CD14-positive monocyte (primary cell): ENCODE data around the gene TCF7. TPM values are rescaled to one million over a fixed set of nuclear protein-coding genes. Genes with fewer than 3 reads are reported as not detected.

Experiments
- DNase-seq, 3 donors: peaks; one replicate each; pipeline ENCODE4 v3.0.0-alpha.2; 2011 to 2022
- H2AFZ ChIP-seq: 2 replicates; pipeline ENCODE4 v1.6.0; 2012; ENCODE audit warnings: mild to moderate bottlenecking, low read depth, low read length, inconsistent platforms; ENCODE audit not compliant: insufficient read depth, poor library complexity, severe bottlenecking
- H3K27ac ChIP-seq, 2 donors: 1 replicate in 1 of 2; 2 replicates in 1 of 2; pipeline ENCODE4 v1.5.1; 2012 to 2013; ENCODE audit warnings: low read length in 2 of 2, control low read depth in 1 of 2, inconsistent platforms in 1 of 2, low read depth in 1 of 2, mild to moderate bottlenecking in 1 of 2
- H3K27me3 ChIP-seq, 2 donors: one replicate each; pipeline versions ENCODE4 v1.6.0 to v1.6.1; 2011 to 2013; ENCODE audit warnings: low read length in 2 of 2; ENCODE audit not compliant: control insufficient read depth in 2 of 2, insufficient read depth in 2 of 2
- H3K36me3 ChIP-seq, 2 donors: replicated peaks in 1 of 2; 1 replicate in 1 of 2; 2 replicates in 1 of 2; pipeline versions ENCODE4 v1.5.1 to v1.6.1; 2012 to 2013; ENCODE audit warnings: low read length in 2 of 2, control low read depth in 1 of 2, inconsistent platforms in 1 of 2, mild to moderate bottlenecking in 1 of 2; ENCODE audit not compliant: insufficient read depth in 2 of 2, control insufficient read depth in 1 of 2
- H3K4me1 ChIP-seq, 2 donors: 1 replicate in 1 of 2; 2 replicates in 1 of 2; pipeline versions ENCODE4 v1.5.1 to v1.6.1; 2012 to 2013; ENCODE audit warnings: low read length in 2 of 2, control low read depth in 1 of 2, inconsistent platforms in 1 of 2, mild to moderate bottlenecking in 1 of 2, moderate library complexity in 1 of 2; ENCODE audit not compliant: insufficient read depth in 2 of 2, control insufficient read depth in 1 of 2
- H3K4me2 ChIP-seq: replicated peaks from 2 replicates; pipeline ENCODE3; 2012; ENCODE audit warnings: low read length, moderate library complexity, mild to moderate bottlenecking; ENCODE audit not compliant: poor library complexity, severe bottlenecking; ENCODE audit errors: extremely low read depth
- H3K4me3 ChIP-seq, 3 experiments: fragments of 200-600 bp in 1 of 3; sonication (generic) in 1 of 3; replicated peaks in 1 of 3; 1 replicate in 2 of 3; 2 replicates in 1 of 3; pipeline ENCODE4 v1.5.1; 2011 to 2013; ENCODE audit warnings: low read length in 3 of 3, mild to moderate bottlenecking in 3 of 3, control low read depth in 2 of 3, low read depth in 2 of 3, inconsistent platforms in 1 of 3, moderate library complexity in 1 of 3
- H3K79me2 ChIP-seq: 2 replicates; pipeline ENCODE4 v1.6.0; 2012; ENCODE audit warnings: mild to moderate bottlenecking, control low read depth, inconsistent platforms, low read length, moderate library complexity; ENCODE audit not compliant: insufficient read depth
- H3K9ac ChIP-seq: 2 replicates; pipeline ENCODE4 v1.6.0; 2017; ENCODE audit warnings: low read length, mild to moderate bottlenecking; ENCODE audit not compliant: insufficient read depth, poor library complexity, severe bottlenecking
- H3K9me3 ChIP-seq, 2 donors: replicated peaks in 1 of 2; 1 replicate in 1 of 2; 2 replicates in 1 of 2; pipeline versions ENCODE4 v1.5.1 to v1.6.1; 2012 to 2013; ENCODE audit warnings: low read length in 2 of 2, control low read depth in 1 of 2; ENCODE audit not compliant: control insufficient read depth in 1 of 2, insufficient read depth in 1 of 2
- H4K20me1 ChIP-seq: 2 replicates; pipeline ENCODE4 v1.6.0; 2012; ENCODE audit warnings: mild to moderate bottlenecking, low read length, control low read depth, moderate library complexity; ENCODE audit not compliant: insufficient read depth
- H3K27ac Mint-ChIP-seq, 7 donors: one replicate each; pipeline ENCODE4 v1.8.0; 2020; ENCODE audit warnings: mild to moderate bottlenecking in 7 of 7, mixed read lengths in 7 of 7, moderate library complexity in 6 of 7, inconsistent platforms in 2 of 7
- H3K27me3 Mint-ChIP-seq, 3 donors: one replicate each; pipeline ENCODE4 v1.8.0; 2021 to 2022; ENCODE audit warnings: low read depth in 3 of 3, mild to moderate bottlenecking in 3 of 3, mixed read lengths in 3 of 3, moderate library complexity in 3 of 3, inconsistent platforms in 1 of 3
- H3K36me3 Mint-ChIP-seq, 2 donors: one replicate each; pipeline ENCODE4 v1.8.0; 2020; ENCODE audit warnings: mixed read lengths in 2 of 2, inconsistent platforms in 1 of 2, mild to moderate bottlenecking in 1 of 2
- H3K4me1 Mint-ChIP-seq: one replicate; pipeline ENCODE4 v1.8.0; 2020; ENCODE audit warnings: mild to moderate bottlenecking, mixed read lengths
- H3K4me3 Mint-ChIP-seq, 2 donors: one replicate each; pipeline ENCODE4 v1.8.0; 2020; ENCODE audit warnings: mild to moderate bottlenecking in 2 of 2, mixed read lengths in 2 of 2, moderate library complexity in 1 of 2
- H3K9me3 Mint-ChIP-seq, 7 donors: one replicate each; pipeline ENCODE4 v1.8.0; 2020 to 2022; ENCODE audit warnings: mixed read lengths in 7 of 7, mild to moderate bottlenecking in 6 of 7, moderate library complexity in 6 of 7, inconsistent platforms in 2 of 7
- CTCF ChIP-seq: fragments of 200-600 bp; IDR thresholded peaks from one replicate; pipeline ENCODE4 v1.8.0; 2022; ENCODE audit warnings: antibody characterized with exemption, mild to moderate bottlenecking
- WGBS: methylation state at CpG from one replicate; pipeline ENCODE4 v1.1.5; 2013; ENCODE audit warnings: missing lambda C conversion rate; ENCODE audit not compliant: insufficient coverage; 5-methylcytosine and 5-hydroxymethylcytosine counted together
- intact Hi-C, 2 donors: fragments of 100-400 bp; cut with micrococcal nuclease; formaldehyde crosslinking; loops; one replicate each; pipeline versions ENCODE4 v1.15.0 to v1.15.1; 2023
- polyA plus RNA-seq, 3 donors: library from polyadenylated mRNA; depleted of rRNA in 1 of 3; unstranded in 2 of 3; stranded (reverse) in 1 of 3; fragments of 300-500 nt in 2 of 3; fragments of >200 nt in 1 of 3; fragmentation: Illumina TruSeq in 2 of 3; gene quantifications; 1 replicate in 2 of 3; 2 replicates in 1 of 3; pipeline ENCODE4 v1.2.3, GENCODE V29; 2012 to 2021

Gene TCF7
- polyA plus RNA-seq, 3 donors, result 0.15 to 0.84 (median 0.83) TPM

GRCh38 chr5:134118212-134118835 lies 3.8 kb downstream of the TCF7 start:
- Histone ChIP-seq H2AFZ (no peak overlapping the region), H3K9ac (no peak overlapping the region), H3K27ac (no peak overlapping the region), H3K79me2 (no peaks in the 10 kb centered on the region), H3K4me2 (no peak overlapping the region), H3K36me3 (no peaks in the 10 kb centered on the region), H3K9me3 (peaks cover 0 to 5% of the 10 kb centered on the region in 2 donors), H4K20me1 (no peaks in the 10 kb centered on the region), H3K27me3 (peaks cover 21 to 32% of the 10 kb centered on the region in 2 donors), H3K4me3 (no peak overlapping the region), H3K4me1 (peaks cover 11 to 17% of the 10 kb centered on the region in 2 donors)
- Mint-ChIP-seq H3K4me1 (peaks cover 13% of the 10 kb centered on the region), H3K36me3 (peaks cover 5 to 7% of the 10 kb centered on the region in 2 donors), H3K4me3 (no peak overlapping the region), H3K27ac (no peak overlapping the region), H3K27me3 (peaks cover 34 to 51% (median 38%) of the 10 kb centered on the region in 3 donors), H3K9me3 (peaks cover 0 to 13% (median 5%) of the 10 kb centered on the region in 7 donors)
- intact Hi-C loops, result no loop called here
- DNase-seq, result no peak
- no peak for TF ChIP-seq CTCF
- 90% methylated on average over 2 of the region's 4 CpGs for WGBS

- H3K4me3 ChIP-seq, result no peak overlapping the region
- H2AFZ ChIP-seq, result no peak overlapping the region
- intact Hi-C loops, result no loop called here
- Mint-ChIP-seq H3K4me3 (no peak overlapping the region), H3K9me3 (peaks cover 0 to 8% (median 0%) of the 10 kb centered on the region in 7 donors), H3K36me3 (peaks cover 0 to 3% of the 10 kb centered on the region in 2 donors), H3K4me1 (peaks cover 5% of the 10 kb centered on the region), H3K27me3 (peaks cover 27 to 41% (median 32%) of the 10 kb centered on the region in 3 donors), H3K27ac (no peak overlapping the region)
- H3K4me1 ChIP-seq, result peaks cover 5 to 7% of the 10 kb centered on the region in 2 donors
- peaks cover 16 to 25% of the 10 kb centered on the region in 2 donors for H3K27me3 ChIP-seq
- no peak overlapping the region for H3K4me2 ChIP-seq
- no peak overlapping the region for H3K9ac ChIP-seq
- no peak overlapping the region for H3K27ac ChIP-seq
- no peak for TF ChIP-seq CTCF
- no peaks in the 10 kb centered on the region for H3K79me2 ChIP-seq
- no peaks in the 10 kb centered on the region for H3K9me3 ChIP-seq
- no peaks in the 10 kb centered on the region for H3K36me3 ChIP-seq
- no peaks in the 10 kb centered on the region for H4K20me1 ChIP-seq
- WGBS, result 81% methylated on average over 12 of the region's 12 CpGs
- DNase-seq, result no peak
Measured at GRCh38 chr5:134119720-134120119, 5.2 kb downstream of the TCF7 start.
